GM19395 (cell line): ENCODE measurements around the gene DNMBP.
"Not testable (repeated sequence)": the region's sequence is repeated elsewhere in the genome, so short reads cannot be mapped to it uniquely, and the experiment has no call there.

Source experiments
- ATAC-seq: cut with Tn5 transposase; IDR thresholded peaks from one replicate; pipeline ENCODE4 v1.9.1; 2021; ENCODE audit warnings: mild to moderate bottlenecking, moderate library complexity; ENCODE audit not compliant: unreplicated experiment

The DNMBP gene

DNA sequence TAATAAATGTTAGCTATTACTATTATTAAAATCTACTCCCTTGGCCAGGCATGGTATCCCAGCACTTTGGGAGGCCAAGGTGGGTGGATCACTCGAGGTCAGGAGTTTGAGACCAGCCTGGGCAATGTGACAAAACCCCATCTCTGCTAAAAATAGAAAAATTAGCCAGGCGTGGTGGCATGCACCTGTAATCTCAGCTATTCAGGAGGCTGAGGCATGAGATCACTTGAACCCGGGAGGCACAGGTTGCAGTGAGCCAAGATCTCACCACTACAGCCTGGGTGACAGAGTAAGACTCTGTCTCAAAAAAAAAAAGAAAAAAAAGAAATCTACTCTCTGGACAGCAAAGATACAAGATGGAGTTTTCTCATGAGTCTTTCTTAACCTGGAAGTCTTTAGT is 56.2 kb downstream of the DNMBP start:
- ATAC-seq: not testable (repeated sequence)

DNA sequence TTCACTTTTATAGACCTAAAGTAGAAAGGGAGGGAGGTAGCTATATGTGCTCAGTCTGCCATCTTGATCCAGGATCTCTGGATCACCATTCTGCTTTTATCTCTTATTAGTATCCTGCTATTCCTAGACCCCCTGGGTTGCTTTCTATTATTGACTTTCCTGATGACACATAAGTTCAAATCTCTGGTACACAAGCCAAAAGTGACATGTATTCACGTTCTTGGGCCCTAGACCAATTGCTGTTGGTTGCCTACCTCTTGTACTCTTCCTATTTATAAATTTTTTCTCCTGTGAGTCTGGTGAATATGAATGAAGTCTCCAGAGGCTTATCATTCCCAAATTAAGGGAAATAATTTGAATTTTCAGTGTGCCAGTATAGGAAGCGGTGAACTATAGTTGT is 56.9 kb downstream of the DNMBP start:
- ATAC-seq: no peak

DNA sequence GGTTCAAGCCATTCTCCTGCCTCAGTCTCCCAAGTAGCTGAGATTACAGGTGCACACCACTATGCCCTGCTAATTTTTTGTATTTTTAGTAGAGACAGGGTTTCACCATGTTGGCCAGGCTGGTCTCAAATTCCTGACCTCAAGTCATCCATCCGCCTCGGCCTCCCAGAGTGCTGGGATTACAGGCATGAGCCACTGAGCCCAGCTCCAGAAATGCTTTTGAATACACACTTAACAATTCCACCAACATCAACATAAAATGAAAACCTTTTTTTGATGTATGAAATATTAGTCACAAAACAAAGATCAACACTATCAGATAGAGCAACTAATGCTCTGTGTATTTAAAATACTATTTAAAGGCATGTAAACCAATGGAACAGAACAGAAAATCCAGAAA is 63.7 kb downstream of the DNMBP start:
- not testable (repeated sequence) for ATAC-seq

DNA sequence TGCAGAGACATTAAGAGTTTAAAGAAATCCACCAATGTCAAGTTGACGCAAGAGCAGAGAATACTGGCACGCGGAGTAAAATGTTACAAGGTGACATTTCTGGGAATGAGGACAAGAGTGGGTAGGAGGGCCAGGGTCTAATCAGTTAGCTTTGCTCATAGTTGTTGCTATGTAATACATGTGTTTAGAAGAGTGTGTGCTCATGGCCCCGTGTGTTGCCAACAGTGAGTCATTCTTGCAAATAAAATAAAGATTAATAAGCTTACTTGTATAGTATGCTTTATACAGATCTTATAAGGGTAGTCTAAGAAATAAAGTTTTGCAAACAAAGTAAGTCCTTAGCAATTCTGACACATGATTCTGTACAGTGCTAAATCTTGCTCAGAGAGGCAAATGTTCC is 64.5 kb downstream of the DNMBP start:
- ATAC-seq: no peak

DNA sequence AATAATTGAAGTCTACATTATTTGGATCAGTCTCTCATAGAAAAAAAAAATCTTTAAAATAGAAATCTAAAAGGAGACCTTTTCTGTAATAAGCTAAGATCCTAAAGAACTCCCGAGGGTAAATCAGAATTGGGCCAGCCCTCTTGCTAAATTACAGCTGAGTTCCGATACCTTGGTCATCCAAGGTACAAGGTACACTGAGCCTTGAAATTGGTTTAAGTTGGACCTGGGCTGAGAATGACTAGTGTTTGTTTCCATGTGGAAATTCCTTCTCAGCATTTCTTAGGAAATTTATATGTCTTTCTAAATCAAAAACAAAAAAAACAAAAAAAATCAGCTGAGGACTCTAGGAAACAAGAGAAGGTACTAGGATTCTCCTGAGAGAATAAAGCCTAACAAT is 64.9 kb downstream of the DNMBP start:
- ATAC-seq: no peak

DNA sequence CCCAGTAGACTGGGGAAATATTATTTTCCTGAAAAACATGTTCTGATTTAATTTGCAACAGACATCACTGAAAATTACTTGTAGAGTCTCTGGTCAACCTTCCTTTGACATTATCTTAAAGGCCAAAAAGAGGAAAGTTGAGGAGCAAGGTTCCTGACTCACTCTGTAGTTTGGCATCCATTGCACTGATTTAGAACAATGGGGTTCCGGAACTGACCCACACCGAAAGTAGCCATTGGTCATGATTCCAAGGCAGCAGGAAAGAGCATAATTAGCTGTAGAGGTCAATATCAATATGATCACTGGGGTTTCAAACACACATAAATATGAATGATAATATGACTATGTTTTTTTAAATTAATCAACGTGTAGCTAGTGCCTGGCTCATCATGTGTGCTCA is 65.8 kb downstream of the DNMBP start:
- no peak for ATAC-seq

DNA sequence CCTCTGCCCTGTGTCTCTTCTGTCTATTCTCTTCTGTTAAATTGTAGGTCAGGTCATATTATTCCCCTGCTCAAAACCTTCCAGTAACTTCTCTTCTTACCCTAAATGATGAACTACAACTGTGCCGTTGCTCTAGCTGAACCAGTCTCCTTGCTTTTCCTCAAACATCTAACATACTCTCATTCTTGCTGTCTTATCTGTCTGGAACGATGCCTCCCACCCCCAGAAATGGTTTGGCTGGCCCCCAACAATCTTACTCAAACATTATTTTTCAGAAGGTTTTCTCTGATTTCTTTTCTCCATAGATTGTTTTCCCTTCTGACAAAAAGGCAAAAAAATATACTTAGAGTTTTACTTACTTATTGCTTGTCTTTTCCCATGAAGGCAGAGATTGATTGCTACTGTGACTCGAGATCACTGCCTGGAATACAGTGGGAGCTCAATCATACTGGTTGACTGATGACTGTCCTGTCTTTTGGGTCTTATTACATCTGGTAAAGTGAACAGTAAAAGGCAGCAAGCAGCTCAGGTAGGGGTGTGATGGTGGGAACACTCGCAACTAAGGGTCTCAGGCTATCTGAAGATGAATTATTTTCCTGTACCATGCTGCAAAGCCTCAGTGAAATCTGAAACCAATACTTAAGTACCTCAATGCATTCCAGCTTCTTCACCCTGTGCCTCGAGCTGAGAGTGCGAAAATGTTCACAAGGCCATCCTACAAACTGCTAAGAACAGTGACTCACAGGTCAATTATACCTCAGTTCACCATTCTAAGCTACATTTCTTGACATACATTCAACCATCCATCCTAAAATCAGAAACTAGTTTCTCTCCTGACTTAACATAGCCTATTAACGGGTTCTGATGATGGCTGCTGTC is 67.6 kb downstream of the DNMBP start:
- no peak for ATAC-seq

DNA sequence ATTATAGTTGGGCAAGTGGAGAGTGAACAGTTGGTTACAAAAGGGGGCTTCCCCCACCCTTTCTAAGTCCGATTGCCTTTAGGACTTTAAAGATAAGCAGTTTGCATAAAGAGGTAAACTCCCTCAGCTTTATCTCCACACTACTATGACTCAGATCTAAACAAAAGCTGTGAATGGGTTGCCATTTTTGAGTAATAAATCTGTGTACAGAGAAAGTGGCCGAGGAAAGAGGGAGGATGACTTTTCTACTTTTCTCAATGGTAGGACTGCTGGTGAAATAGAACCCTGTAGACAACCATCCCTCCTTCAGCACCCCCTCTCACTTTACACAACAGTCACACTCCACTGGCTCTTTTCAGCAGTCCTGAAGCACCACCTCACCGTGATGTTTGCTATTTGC is 71.2 kb downstream of the DNMBP start:
- peak; percentile 87 for ATAC-seq

DNA sequence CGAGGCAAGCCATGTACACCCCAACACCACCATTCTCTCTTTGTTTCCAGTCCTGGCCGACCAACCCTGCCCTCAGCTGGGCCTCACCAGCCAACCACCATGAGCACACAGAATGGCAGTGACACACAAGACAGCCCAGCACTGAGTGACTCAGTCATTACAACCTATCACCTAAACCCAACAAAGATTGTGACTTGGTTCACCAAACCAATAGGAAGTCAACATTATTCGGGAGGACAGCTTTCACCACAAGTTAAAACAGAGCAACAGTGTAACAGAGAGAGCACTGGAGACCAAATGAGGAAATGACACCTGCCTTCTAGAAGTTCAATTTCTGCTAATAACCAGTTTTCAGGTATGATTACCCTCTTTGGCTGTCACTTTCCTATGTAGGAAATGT is 72.1 kb downstream of the DNMBP start:
- no peak for ATAC-seq

DNA sequence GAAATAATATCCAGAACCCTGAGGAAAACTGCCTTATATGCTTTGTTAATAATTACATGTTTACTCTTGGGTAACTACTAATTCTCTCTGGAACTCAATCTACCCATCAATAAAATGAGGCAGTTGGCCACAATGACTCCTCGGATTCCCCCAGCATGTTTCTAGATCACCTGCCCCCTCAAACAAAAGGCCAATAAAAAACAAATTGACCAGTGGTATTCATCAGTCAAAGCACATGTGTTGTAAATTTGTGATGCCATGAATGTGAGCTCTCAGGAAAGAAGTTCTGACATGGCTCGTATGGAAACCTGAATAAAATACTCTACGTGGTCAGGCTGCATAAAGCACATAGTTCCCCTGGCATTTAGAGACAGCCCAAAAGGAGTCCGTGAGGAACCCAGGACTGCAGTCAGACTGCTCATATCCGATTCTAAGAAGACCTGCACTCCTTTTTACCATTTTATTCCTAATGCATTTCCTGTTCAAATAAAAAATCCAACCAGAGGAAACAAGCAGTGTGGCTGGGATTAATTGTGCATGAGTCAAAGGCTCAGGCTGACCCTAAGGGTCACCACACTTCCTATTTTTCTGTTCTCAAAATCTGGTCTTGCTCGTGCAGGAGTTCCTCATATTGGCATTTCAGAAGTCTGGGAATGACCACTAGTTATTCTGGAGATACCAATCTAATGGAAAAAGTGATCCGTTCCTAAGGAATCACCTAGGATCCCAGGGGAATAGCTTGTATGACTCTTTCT is 77.4 kb downstream of the DNMBP start:
- not testable (repeated sequence) for ATAC-seq

DNA sequence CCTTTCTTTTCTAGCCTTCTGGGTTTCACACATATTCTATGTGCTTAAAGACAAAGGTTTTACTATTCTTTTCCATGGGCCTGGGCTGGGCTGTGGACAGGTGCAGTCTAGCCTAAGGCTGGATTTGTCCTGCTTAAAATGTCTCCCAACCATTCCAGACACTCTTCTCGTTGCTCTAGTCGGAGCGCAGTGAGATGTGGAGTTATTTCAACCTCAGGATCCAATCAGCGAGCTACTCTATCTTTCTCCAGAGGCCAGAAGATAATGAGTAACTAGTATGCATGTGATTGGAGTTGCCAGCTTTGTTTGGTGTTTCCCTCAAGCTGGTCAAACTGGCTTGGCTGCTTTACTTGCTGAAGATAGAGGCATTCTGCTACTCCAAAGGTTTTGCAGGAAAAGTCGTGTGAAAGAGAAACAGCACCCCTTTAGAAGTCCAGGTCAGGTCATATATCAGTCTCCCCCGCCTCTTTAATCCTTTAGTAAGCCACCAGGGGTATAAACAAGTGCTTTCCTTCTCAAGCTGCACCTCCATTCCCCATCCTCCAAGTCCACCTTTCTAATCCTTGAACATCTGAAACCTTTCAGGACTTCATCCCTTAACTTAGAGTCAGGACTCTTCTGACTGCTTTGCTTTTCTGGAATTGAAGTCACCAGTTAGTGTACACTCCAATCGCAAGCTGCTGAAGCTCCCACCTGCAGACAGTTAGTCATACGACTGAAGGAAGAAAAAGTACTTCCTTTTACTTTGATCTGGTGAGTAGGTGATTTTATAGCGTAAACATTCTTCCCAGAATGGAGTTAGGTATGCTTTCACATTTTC is 78.8 kb downstream of the DNMBP start:
- ATAC-seq: no peak

DNA sequence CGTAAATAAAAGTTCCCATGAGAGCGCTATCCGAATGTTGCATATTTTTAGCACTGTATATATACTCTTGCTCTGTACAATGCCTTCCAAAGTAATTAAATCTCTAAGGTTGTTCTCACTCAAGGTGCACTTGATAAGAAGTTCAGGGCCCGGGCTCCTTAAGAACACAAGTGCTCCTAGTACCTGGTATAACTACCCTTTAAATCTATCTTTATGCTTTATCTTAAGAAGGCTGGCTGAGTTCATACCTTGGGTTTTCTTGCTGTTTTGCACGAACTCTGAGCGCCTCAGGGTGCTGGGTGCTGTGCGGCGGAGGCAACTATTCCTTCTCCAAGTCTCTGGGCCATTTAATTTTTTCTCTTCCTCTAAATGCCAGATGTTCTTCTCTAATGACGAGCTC is 80.4 kb downstream of the DNMBP start:
- ATAC-seq: no peak

DNA sequence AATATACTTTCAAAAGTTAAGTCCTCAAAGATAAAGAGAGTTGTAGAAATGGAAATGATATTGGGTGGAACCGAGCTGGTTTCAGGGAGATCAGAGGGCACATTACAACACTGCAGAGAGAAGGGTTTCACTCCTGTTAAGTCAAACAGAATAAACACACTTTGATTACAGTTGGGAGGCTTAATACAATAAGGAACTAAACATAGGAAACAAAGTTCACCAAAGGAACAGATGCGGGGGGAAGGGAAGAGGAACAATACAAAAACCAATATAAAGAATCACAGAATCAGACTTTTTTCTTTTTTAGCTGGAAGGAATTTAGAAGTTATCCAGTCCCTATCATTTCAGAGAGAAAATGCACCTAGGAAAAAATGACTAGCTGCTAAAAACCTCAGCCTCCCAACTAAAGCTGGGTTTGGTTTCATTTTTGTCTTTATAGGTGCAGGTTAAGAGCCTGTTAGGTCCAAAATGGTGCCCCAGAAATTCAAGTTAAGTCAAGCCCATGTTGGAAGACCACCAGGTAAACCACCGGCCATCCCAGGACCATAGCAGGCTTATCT is 81.9 kb downstream of the DNMBP start:
- ATAC-seq: no peak

DNA sequence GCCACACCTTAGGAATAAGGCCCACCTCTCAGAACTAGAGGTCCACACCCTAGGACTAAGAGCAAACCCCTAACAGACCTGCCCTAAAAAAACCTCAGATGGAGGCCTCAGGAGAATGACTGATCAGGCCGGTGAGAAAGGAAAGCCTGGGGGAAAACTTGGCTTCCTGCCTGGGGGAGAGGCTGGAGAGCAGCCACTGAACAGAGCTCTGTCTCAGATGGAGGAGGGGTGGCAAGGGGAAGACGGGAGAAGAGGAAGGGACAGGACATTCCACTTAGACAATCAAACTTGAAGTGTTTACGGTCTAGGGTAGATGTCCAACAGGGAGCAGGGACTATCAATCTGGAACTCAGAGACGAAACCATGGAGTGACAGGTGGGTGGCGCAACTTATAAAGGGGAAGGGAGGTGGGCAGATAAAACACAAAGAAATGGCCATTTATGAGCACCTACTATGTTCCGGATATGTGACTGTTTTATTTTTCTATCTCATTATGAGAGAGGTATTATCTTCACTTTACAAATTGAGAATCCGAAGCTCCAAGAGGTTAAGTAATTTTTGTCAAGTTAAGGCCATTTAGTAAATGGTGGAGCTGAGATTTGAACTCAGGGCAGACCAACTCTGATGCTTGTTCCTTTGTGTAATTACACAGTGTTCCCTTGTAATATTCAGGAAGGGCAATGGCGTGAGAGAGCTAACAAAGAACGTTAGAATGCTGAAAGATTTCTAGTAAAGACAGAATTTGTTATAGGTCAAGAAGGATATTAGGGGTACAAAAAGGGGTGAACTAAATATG is 82.6 kb downstream of the DNMBP start:
- no peak for ATAC-seq

DNA sequence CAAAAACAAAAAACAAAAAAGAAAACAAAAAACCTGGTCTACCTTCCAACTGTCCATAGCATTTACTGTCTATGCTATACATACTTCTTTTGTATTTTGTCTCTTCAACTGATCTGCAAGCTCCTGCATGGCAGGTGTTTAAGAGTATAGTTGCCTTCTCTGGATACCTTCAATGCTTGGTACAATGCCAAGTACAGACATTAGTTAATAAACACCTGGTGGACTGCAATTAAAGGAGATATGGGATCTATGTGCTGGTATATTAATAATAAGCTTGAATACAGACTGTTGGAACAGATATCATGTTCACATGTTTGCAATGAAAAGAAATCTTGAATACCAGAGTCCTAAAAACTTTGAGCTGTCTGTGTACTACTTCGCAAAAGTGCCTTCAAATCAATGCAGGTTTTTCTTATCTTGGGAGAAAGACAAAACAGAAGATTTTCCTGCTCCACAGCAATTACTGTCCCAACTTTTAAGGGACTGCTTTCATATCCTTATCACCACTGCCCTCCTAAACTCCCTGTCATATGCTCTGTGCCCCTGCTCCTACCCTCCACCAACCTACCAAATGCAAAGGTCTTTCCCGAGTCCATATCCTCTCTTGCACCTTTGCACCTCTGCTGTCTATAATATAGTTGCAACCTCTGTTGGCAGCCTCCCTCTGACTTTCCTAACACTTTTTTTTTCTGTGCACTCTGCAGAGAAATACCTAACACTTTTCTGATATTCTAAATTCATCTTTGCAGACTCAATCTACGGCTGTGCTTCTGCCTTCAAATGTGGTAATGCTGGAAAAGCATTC is 85.1 kb downstream of the DNMBP start:
- no peak for ATAC-seq

DNA sequence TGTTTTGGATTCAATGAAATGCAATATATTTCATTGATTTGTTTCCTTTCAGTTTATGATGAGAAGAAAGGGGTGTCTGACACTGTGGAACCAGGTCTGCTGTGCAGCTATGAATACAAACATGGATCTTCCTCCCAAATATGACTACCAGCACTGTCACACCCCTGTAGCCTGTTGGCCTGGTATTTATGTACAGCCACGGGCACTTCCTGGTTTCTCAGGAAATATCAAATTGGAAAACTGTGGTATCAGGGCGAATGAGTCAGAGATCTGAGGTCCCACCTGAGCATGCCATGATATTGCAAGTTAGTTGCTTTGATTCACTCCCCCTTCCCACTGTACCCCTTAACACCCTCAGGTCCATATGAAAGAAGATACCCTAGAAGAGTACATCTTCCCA is 87.8 kb downstream of the DNMBP start:
- ATAC-seq: no peak

DNA sequence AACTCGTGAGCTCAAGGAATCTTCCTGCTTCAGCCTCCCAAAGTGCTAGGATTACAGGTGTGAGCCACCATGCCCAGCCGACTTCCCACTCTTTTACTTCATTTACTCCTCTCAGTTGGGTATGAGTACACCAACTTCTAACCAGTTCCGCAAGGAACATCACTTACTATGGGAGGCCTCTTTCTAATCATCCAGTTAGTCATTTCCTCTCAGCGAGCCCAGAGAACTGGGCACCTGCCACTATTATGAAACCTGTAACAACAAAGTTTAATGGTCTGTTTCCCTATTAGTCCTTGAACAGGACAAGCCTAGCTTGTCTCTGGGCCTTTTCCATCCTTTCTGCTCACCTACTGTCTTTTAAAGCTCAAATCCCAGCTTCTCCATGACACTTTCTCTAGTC is 88.8 kb downstream of the DNMBP start:
- ATAC-seq: no peak

DNA sequence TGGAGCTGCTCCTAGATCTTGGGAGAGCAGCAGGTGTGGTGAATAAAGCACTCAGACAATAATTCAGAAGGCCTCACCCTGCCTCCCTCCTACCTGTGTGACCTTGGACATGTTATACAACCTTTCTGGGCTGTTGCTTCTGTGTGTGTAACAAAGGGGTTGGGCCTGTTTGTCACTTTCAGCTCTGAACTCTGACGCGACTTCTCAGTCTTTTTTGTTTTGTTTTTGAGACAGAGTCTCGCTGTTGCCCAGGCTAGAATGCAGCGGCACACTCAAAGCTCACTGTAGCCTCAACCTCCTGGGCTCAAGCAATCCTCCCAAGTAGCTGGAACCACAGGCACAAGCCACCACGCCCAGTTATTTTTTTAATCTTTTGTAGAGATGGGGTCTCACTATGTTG is 89.3 kb downstream of the DNMBP start:
- ATAC-seq: no peak
